ENCODE measurements around the gene OTUB1. TPM values are rescaled to one million over a fixed set of nuclear protein-coding genes. Genes with fewer than 3 reads are reported as not detected.
A peak's percentile ranks its signal among the peaks of the same experiment; 100 is the strongest.

OTUB1 gene
- 136 and 140 TPM in 2 replicates for total RNA-seq (2021)
- Bru-seq, nascent RNA = percentile 66 among the genes with signal in this experiment
- BruChase-seq, experiment 1, labeled RNA remaining after a 2-hour chase = percentile 72 among the genes with signal in this experiment
- BruChase-seq, experiment 2, labeled RNA remaining after a 6-hour chase = percentile 88 among the genes with signal in this experiment
- long read RNA-seq, transcript OTUB1-209 (7 exons, 1,729 nt) = major isoform, 352 of 475 reads
- long read RNA-seq, transcript OTUB1-201 (6 exons, 2,493 nt) = minor isoform, 48 of 475 reads
- long read RNA-seq, partial matches to known transcripts = 16 of 475 reads
- long read RNA-seq, other reads (novel, unspliced or antisense) = 56 of 475 reads

GRCh38 chr11:63986156-63986931, at the start of gene OTUB1:
Gene OTUB1 (plus strand): TSS chr11:63986438. CDS start chr11:63986457, 19 bp downstream.
- intact Hi-C loops (cut with micrococcal nuclease; ENCODE audit: unreplicated experiment) = loop anchor here (10.0 kb wide), 1 partner anchor 222 kb away; the partner anchor contains the start of gene ZFTA
- Histone ChIP-seq H3K4me3 (ENCODE audit: low read depth, low read length, poor library complexity, severe bottlenecking) (peak within 1 kb of the TSS; percentile 95), H3K27ac (ENCODE audit: low read depth, low read length, poor library complexity, severe bottlenecking) (peak within 1 kb of the TSS; percentile 84), H3K36me3 (ENCODE audit: insufficient read depth, low read length, poor library complexity, severe bottlenecking) (peaks cover 25% of the 10 kb centered on the region), H3K4me1 (ENCODE audit: insufficient read depth, low read length, poor library complexity, severe bottlenecking) (peaks cover 28% of the 10 kb centered on the region), H3K27me3 (replicated peaks; ENCODE audit: insufficient read depth, low read depth, low read length, poor library complexity) (no peaks in the 10 kb centered on the region), H3K9me3 (ENCODE audit: low read depth, low read length, poor library complexity, severe bottlenecking) (no peaks in the 10 kb centered on the region)
- peak; percentile 97 for DNase-seq (ENCODE audit: low spot score)
- TF ChIP-seq CTCF (conservative IDR thresholded peaks at IDR 0.05; ENCODE audit: low read depth, low read length) (no peak), EZH2 (IDR thresholded peaks at IDR 0.05; ENCODE audit: borderline replicate concordance, low read depth, low read length, poor library complexity, severe bottlenecking) (no peak)
- POLR2A ChIA-PET (ENCODE audit: low non-redundant PET) = no interaction called here
- no TSS peak for BruUV-seq (replicated peaks)
- CTCF ChIA-PET = no interaction called here

- intact Hi-C loops (cut with micrococcal nuclease; ENCODE audit: unreplicated experiment) = no loop called here
- CTCF ChIA-PET = no interaction called here
- peak overlapping the region; percentile 11 for H3K27ac ChIP-seq (ENCODE audit: low read depth, low read length, poor library complexity, severe bottlenecking)
Observed at GRCh38 chr11:63937713-63938478, 48.3 kb upstream of the OTUB1 start.

More at GRCh38 chr11:63937713-63938478, 48.3 kb upstream of the OTUB1 start:
- POLR2A ChIA-PET (ENCODE audit: low non-redundant PET) = interaction anchor here (0.6 kb wide), 1 partner anchor 1096 kb away, joined by 3 read pairs; no protein-coding TSS in a partner anchor
- no TSS peak for BruUV-seq (replicated peaks)
- Histone ChIP-seq H3K4me1 (ENCODE audit: insufficient read depth, low read length, poor library complexity, severe bottlenecking) (peaks cover 7% of the 10 kb centered on the region), H3K36me3 (ENCODE audit: insufficient read depth, low read length, poor library complexity, severe bottlenecking) (no peaks in the 10 kb centered on the region), H3K9me3 (ENCODE audit: low read depth, low read length, poor library complexity, severe bottlenecking) (no peaks in the 10 kb centered on the region), H3K4me3 (ENCODE audit: low read depth, low read length, poor library complexity, severe bottlenecking) (peak overlapping the region; percentile 97), H3K27me3 (replicated peaks; ENCODE audit: insufficient read depth, low read depth, low read length, poor library complexity) (no peaks in the 10 kb centered on the region)
- no peak for DNase-seq (ENCODE audit: low spot score)
- TF ChIP-seq EZH2 (IDR thresholded peaks at IDR 0.05; ENCODE audit: borderline replicate concordance, low read depth, low read length, poor library complexity, severe bottlenecking) = no peak
- no peak for TF ChIP-seq CTCF (conservative IDR thresholded peaks at IDR 0.05; ENCODE audit: low read depth, low read length)

All from A673 (cell line).